Skin of body (tissue), 2 donors: ENCODE results near the gene DNAJC27. TPM values are rescaled to one million over a fixed set of nuclear protein-coding genes. Genes with fewer than 3 reads are reported as not detected.

Experiments used
- DNase-seq: peaks from one replicate; lab custom pipeline; 2025; lab: John Stamatoyannopoulos, UW
- total RNA-seq: library from RNA; depleted of rRNA; stranded (reverse); fragments of >200 nt; gene quantifications from one replicate; pipeline ENCODE4 v1.2.3, GENCODE V29; 2014

DNAJC27 gene
- total RNA-seq, 1 donor from 2014 or later, result 7.5 TPM

DNA sequence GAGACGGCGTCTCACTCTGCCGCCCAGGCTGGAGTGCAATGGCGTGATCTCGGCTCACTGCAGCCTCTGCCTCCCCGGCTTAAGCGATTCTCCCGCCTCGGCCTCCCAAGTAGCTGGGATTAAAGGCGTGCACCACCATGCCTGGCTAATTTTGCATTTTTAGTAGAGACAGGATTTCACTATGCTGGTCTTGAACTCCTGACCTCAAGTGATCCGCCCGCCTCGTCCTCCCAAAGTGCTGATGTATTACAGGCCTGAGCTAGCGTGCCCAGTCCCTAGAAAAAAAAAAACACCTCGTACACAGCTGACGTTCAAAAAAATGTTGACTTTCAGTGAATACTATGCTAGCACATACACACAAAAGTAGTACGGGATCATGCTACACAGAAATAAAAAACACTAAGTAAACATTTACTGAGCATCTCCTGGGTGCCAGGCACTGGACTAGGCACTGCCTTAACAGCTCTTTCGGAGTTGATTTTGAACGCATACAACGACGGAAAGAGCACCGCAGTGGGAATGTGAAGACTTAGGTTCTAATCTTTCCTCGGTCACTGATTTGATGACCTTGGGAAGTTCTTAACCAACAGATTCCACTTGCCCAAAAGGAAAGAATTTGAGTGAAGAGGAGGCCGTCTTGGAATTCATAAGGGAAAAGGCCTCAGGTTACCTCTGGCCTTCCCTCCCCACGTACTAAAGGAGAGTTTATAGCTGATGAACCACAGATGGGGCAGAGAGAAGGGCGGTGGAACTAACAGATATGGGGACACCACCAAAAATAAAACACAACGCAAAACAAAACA is 1.1 kb downstream of the DNAJC27 start:
- DNase-seq, result peak; percentile 60

DNA sequence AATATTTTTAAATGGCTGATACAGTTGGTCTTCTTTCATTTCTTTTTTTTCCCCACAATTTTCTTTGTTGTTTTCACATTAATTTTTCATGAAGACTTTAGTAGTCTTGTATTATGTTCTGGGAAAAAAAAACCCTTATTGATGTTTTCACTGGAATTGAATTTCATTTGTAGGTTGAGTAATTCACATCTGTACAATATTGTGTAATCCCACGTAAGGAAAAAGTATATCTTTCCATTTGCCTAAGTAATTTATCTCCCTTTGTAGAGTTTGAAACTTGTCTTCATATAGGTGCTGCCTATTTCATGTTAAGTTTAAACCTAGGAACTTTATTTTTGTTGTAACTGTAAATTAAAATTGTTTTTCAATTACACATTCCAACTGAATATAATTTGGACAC is 2.0 kb downstream of the DNAJC27 start:
- DNase-seq, result no peak

DNA sequence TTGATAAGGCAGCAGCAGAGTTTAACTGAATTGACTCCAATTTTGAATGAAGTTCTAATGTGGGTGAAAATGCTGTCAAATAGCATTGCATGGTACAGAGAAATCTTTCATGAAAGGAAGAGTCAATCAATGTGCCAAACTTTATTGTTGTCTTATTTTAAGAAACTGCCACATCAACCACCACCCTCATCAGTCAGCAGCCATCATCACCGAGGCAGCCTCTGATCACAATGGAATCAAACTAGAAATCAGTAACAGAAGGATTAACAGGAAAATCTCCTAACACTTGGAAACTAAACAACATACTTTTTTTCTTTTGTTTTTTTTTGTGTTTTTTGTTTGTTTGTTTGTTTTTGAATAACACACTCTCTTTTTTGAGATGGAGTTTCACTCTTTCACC is 9.9 kb downstream of the DNAJC27 start:
- no peak for DNase-seq

- DNase-seq, result no peak
Observed at GRCh38 chr2:24959761-24960160, 12.0 kb downstream of the DNAJC27 start.

DNA sequence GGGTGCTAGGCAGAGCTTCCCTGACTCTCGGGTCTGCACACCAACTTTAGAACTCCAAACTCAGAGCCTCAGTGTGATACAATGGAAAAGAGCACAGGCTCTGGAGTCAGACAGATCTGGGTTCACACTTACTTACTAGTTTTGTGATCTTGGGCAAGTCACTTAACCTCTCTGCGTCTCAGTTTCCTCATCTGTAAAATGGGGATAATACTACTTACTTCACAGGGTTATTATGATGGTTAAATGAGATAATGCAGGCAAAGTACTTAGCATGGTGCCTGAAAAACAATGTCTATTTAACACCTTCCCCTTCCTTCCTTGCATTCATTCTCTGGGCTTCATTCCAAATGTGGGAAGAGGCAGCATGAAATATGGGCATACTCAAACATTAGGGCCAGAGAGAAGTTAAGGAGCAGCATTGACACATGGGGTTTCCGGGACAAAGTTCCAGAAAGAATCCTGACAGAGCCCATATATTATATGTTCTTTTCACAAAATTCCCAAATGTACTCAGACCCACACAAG is 13.3 kb downstream of the DNAJC27 start:
- no peak for DNase-seq

- no peak for DNase-seq
Observed at GRCh38 chr2:24957976-24958375, 13.8 kb downstream of the DNAJC27 start.

GRCh38 chr2:24957221-24957620 is 14.5 kb downstream of the DNAJC27 start:
- DNase-seq, result no peak

DNA sequence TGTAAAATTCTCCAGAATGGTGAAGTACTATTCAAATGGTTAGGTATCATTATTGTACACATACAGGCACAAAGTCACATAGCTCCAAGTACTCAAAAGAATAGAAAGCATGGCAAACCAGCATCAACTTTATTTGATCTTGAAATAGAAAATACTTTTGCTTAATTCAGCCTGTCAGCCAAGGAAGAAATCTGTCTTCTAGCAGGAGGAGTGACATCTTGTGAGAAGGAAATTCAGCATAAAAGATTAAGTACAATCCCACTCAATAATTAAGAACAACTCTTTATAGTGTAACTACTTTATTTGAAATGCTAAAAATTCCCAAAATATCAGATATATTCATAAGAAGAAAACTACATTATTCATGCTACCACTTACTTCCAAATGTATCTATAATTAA is 15.8 kb downstream of the DNAJC27 start:
- DNase-seq, result no peak

DNA sequence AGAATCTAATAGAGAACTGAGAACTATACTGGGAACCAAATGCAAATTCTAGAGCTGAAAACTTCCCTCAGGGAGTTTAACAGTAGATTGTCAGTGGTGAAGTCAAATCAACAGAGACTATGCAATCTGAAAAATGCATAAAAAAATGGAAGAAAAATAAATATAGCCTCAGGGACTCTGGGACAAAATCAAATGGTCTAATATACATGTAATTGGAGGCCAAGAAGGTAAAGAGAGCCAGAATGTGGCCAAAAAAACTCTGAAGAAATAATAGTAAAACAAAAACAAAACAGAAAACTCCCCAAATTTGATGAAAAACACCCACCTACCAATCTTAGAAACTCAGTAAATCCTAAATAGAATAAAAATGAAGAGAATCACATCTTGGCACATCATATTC is 16.5 kb downstream of the DNAJC27 start:
- DNase-seq, result no peak

DNA sequence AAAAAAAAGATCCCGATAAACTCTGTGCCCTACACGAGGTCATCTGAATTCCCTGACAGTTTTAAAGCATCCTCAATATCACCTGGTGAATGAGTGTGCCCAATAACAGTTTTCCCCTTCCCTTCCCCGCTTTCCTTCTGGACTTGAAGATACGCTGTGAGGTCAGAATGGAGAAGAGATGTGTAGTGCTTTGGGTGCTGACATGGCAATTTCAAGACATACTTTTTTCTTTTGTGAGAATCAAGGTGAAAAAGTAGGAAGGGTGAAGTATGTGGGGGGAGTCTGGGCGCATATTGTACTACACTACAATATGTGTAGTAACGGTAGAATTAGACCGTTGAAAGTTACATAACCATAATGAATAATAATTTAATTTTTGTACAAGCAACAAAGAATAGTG is 21.7 kb downstream of the DNAJC27 start:
- DNase-seq, result no peak

GRCh38 chr2:24948506-24948905 is 23.2 kb downstream of the DNAJC27 start:
- no peak for DNase-seq

DNA sequence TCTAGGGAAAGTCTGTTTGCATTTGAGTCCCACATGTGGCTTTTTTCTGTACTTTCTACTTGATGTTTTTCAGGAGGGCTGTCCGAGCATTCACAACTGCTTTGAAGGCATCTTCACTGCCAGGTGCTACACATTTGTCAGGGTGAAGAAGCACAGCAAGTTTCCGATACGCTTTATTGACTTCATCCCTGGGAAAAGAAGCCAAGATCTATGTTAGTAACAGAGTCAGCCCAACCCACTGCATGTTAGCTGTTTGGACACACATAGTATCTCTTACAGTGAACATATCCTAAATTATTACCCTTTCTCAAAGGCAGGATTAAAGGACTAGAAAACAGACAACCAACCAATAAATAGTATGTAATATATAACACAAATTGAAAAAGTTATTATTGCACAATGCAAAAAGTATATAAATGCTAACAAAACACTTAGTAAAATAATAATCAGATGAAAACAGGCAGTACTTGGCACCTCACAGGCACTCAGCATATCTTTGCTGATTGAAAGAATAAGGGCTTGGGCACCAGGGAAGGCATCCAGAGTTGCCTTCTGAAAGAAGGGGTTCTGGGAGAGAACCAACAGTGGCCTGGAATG is 24.1 kb downstream of the DNAJC27 start:
- no peak for DNase-seq

DNA sequence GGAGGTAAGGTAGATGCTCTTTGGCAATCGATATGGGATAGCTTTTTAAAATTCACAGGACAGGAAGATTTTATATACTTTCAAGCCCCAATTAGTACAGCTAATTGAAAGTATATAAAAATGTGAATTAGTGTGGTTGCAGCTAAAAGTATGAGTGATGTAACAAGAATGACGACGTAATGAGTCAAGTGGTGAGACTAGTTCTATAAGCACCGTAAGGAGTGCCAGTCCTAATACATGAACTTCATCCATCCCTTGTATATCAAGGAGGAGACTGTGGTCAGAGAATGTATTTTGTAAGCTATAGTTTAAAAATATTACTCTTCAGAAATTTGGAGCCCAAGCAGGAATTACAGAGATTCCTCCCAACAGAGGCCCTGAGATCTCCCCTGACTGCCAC is 25.8 kb downstream of the DNAJC27 start:
- DNase-seq, result no peak

DNA sequence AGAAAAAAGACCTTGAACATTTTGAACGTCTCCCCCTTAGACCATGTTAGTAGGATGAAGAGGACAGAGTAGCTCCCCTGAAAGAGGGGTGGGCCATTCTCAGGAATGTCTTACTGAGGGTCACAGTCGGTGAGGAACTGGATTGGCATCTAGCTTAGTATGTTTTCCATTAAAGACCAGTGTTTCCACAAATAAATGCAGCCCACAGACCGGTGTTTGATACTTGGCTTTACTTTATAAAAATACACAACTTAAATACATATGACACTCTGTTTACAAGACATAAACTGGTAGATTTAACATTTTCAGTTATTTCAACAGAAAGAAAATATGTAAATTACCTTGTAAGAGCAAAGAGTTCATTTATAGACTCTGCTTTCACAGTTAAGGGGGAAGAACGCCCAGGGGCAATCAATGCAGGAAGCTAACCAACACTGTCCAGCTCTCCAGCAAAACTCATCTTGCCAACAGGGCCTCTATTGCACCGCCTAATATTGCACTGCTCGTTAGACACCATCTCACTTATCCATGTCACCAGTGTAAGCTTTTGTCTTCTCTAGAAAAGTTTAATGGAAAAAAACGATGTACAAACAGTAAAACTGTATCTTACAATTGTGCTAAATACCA is 28.2 kb downstream of the DNAJC27 start:
- DNase-seq, result no peak

DNA sequence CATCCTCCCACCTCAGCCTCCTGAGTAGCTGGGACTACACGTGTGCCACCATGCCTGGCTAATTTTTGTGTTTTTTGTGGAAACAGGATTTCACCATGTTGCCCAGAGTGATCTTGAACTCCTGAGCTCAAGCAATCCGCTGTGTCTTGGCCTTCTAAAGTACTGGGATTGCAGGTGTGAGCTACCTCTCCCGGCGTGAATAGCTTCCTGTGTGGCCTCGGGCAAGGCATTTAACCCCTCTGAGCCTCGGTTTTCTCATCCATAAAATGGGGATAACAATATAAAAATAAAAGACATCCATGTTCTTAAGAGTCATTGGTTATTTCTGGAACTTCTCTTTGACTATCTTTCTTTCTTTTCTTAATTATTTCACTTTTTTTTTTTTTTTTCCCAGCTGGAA is 32.4 kb downstream of the DNAJC27 start:
- DNase-seq, result no peak

GRCh38 chr2:24937236-24937635 is 34.5 kb downstream of the DNAJC27 start:
- DNase-seq, result no peak

DNA sequence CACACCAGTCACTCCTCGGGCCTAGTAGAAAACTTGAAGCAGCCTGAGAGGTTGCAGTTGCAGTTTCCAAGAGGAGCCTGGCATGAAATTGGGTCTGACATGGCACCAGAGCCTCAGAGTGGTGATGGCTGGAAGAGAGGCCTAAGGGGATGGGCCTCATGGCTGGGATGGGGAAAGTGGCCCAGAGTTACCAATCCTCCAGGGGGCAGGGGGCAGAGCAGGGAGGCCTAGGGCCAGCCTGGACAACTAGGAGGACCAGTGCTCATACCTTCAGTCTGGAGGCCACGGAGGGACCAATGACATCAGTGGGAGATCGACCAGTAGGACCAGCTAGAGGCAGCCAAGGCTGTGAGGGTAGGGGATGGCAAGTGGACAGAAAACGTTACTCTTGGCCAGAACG is 36.6 kb downstream of the DNAJC27 start:
- no peak for DNase-seq

DNA sequence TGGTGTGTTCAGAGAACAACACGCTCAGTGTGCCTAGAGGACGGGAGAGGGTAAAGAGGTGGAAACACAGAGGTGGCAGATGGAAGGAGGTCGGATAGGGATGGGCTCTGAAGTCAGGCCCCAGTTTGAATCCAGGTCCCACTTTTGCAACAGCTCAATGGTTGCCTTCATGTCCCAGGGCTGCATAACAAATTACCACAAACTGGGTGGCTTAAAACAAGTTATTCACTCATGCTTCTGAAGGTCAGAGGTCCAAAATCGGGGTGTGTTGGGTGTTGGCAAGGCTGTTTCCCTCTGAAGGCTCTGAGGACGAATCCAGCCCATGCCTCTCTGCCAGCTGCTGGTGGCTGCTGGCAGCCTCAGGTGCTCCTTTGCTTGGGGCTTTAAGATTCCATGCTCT is 39.0 kb downstream of the DNAJC27 start:
- DNase-seq, result no peak

- no peak for DNase-seq
Observed at GRCh38 chr2:24930768-24931167, 41.0 kb downstream of the DNAJC27 start.

- DNase-seq, result no peak
Observed at GRCh38 chr2:24929230-24929629, 42.5 kb downstream of the DNAJC27 start.

DNA sequence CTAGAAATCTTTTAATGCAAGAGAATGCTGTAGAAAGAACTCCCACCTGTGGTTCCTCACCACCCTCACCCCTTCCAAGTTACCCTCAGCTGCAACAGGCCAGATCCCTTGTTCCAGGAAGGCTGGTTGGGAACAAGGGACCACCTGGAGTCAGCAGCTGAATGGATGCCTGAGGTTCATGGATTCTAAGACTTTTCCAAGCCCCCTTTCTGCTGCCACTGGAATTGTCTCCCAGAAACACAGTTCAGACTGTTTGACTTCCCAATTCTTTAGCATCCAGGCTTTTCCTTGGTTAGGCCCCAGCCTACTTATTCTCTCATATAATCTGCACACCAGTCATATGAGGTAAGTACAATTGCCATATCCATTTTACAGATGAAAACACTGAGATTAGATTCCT is 43.7 kb downstream of the DNAJC27 start:
- no peak for DNase-seq

DNA sequence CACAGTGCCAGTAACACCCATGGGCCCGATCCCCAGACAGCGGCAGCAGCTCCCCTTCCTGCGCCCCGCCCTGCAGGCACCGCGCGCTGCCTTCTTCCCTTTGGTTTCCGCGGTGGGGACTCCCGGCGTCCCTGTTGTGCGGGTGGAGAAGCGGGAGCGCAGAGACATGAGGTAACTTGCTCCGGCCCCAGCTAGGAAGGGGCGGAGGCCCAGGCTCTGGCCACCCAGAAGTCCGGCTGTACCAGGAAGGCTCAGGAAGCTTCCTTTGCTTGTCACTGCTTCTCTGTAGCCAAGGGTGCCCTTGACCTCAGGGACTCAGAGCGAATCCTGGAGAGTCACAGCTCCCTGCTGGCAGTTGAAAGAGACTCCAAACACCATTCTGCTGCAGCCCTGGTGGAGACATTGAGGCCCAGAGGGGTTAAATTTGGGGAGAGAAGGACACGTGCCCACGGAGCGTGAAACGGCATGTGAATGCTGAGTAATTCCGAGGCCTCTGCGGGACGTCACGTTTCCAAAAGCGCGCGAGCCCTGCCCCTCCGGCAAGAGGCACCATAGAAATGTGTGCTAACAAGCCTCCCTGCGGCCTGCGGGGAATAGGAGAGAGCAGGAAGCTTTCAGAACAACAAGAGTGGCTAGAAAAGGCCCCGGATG is 45.0 kb downstream of the DNAJC27 start:
- DNase-seq, result peak; percentile 30
